B cell (primary cell): ENCODE results near the gene BLM. TPM values are rescaled to one million over a fixed set of nuclear protein-coding genes. Genes with fewer than 3 reads are reported as not detected.

Experiments used
- ATAC-seq: fragments of 200-7000 bp; cut with Tn5 transposase; one replicate; pipeline ENCODE4 v1.10.0; 2021; ENCODE audit warnings: low read depth, mild to moderate bottlenecking, moderate number of reproducible peaks, moderate library complexity
- CTCF ChIA-PET: fragments of 350-600 bp; sonication (Branson Sonifier 250); formaldehyde crosslinking; loops from one replicate; lab custom pipeline; 2021; ENCODE audit warnings: antibody characterized with exemption, inconsistent platforms; lab: Charles Lee
- POLR2A ChIA-PET: fragments of 350-600 bp; sonication (Branson Sonifier 250); formaldehyde crosslinking; loops from one replicate; lab custom pipeline; 2021; ENCODE audit warnings: antibody characterized with exemption; lab: Charles Lee
- DNase-seq: peaks from one replicate; pipeline ENCODE4 v3.0.0; 2013
- H2AFZ ChIP-seq: 2 replicates; pipeline ENCODE4 v1.6.1; 2012; ENCODE audit warnings: mild to moderate bottlenecking, low read depth, low read length; ENCODE audit not compliant: insufficient read depth, poor library complexity, severe bottlenecking
- H3K27ac ChIP-seq, 2 donors: 1 replicate in 1 of 2; 2 replicates in 1 of 2; pipeline ENCODE4 v1.5.1; 2012 to 2013; ENCODE audit warnings: low read length in 2 of 2, mild to moderate bottlenecking in 2 of 2, moderate library complexity in 1 of 2
- H3K27me3 ChIP-seq, 4 experiments: fragments of 200-600 bp in 1 of 4; sonication (generic) in 1 of 4; replicated peaks in 1 of 4; 1 replicate in 2 of 4; 2 replicates in 2 of 4; pipeline versions ENCODE4 v1.6.1 to v1.7.0; 2013 to 2016; ENCODE audit warnings: low read length in 3 of 4, mild to moderate bottlenecking in 2 of 4, mixed read lengths in 1 of 4, moderate library complexity in 1 of 4; ENCODE audit not compliant: insufficient read depth in 4 of 4, control insufficient read depth in 3 of 4; ENCODE audit errors: control extremely low read depth in 1 of 4
- H3K36me3 ChIP-seq, 2 experiments: replicated peaks in 1 of 2; 1 replicate in 1 of 2; 2 replicates in 1 of 2; pipeline versions ENCODE4 v1.6.1 to v1.7.1; 2013; ENCODE audit warnings: low read length in 1 of 2; ENCODE audit not compliant: insufficient read depth in 2 of 2, control insufficient read depth in 1 of 2; ENCODE audit errors: control extremely low read depth in 1 of 2, extremely low read depth in 1 of 2
- H3K4me1 ChIP-seq, 2 donors: fragments of 200-600 bp in 1 of 2; sonication (generic) in 1 of 2; 1 replicate in 1 of 2; 2 replicates in 1 of 2; pipeline versions ENCODE4 v1.5.1 to v1.6.1; 2013 to 2017; ENCODE audit warnings: low read length in 2 of 2; ENCODE audit not compliant: control insufficient read depth in 2 of 2, insufficient read depth in 2 of 2
- H3K4me2 ChIP-seq: replicated peaks from 2 replicates; pipeline ENCODE3; 2012; ENCODE audit warnings: mild to moderate bottlenecking, low read depth, low read length; ENCODE audit not compliant: poor library complexity, severe bottlenecking
- H3K4me3 ChIP-seq, 5 experiments: fragments of 200-600 bp in 1 of 5; sonication (generic) in 1 of 5; 1 replicate in 3 of 5; 2 replicates in 2 of 5; pipeline versions ENCODE4 v1.5.1 to v1.7.0; 2011 to 2016; ENCODE audit warnings: low read length in 4 of 5, mild to moderate bottlenecking in 4 of 5, low read depth in 2 of 5, control low read depth in 1 of 5, moderate library complexity in 1 of 5; ENCODE audit not compliant: insufficient read depth in 1 of 5; ENCODE audit errors: control extremely low read depth in 1 of 5, extremely low read depth in 1 of 5
- H3K79me2 ChIP-seq: fragments of 200-600 bp; sonication (generic); one replicate; pipeline ENCODE4 v1.6.0; 2016; ENCODE audit warnings: low read length; ENCODE audit not compliant: control insufficient read depth, insufficient read depth
- H3K9ac ChIP-seq: fragments of 200-600 bp; sonication (generic); 2 replicates; pipeline ENCODE4 v1.6.1; 2017; ENCODE audit warnings: mild to moderate bottlenecking, low read length, moderate library complexity
- H3K9me3 ChIP-seq, 3 donors: one replicate each; pipeline versions ENCODE4 v1.6.1 to v1.7.1; 2013; ENCODE audit warnings: low read length in 2 of 3; ENCODE audit not compliant: control insufficient read depth in 2 of 3, insufficient read depth in 1 of 3; ENCODE audit errors: control extremely low read depth in 1 of 3
- H4K20me1 ChIP-seq: 2 replicates; pipeline ENCODE4 v1.6.0; 2012; ENCODE audit warnings: mild to moderate bottlenecking, low read length; ENCODE audit not compliant: insufficient read depth, control insufficient read depth, poor library complexity, severe bottlenecking
- H3K27ac Mint-ChIP-seq: one replicate; pipeline ENCODE4 v1.8.0; 2021; ENCODE audit warnings: mixed read lengths
- H3K27me3 Mint-ChIP-seq: one replicate; pipeline ENCODE4 v1.8.0; 2021; ENCODE audit warnings: mixed read lengths
- H3K4me1 Mint-ChIP-seq: one replicate; pipeline ENCODE4 v1.8.0; 2021; ENCODE audit warnings: mixed read lengths
- H3K4me3 Mint-ChIP-seq: one replicate; pipeline ENCODE4 v1.8.0; 2021; ENCODE audit warnings: mixed read lengths
- H3K9me3 Mint-ChIP-seq: one replicate; pipeline ENCODE4 v1.8.0; 2022; ENCODE audit warnings: mixed read lengths; ENCODE audit not compliant: insufficient read depth
- EZH2 ChIP-seq: IDR thresholded peaks from 2 replicates; pipeline ENCODE4 v1.6.1; 2012; ENCODE audit warnings: borderline replicate concordance, low read depth, mild to moderate bottlenecking, moderate library complexity, low read length; ENCODE audit not compliant: insufficient read depth, poor library complexity, severe bottlenecking
- WGBS: methylation state at CpG from one replicate; pipeline ENCODE4 v1.1.5; 2013; ENCODE audit warnings: missing lambda C conversion rate; ENCODE audit not compliant: insufficient coverage; 5-methylcytosine and 5-hydroxymethylcytosine counted together
- intact Hi-C: fragments of 100-400 bp; cut with micrococcal nuclease; formaldehyde crosslinking; loops from one replicate; pipeline ENCODE4 v1.10.0; 2022
- polyA plus RNA-seq: library from polyadenylated mRNA; depleted of rRNA; stranded (reverse); fragments of >200 nt; gene quantifications from 2 replicates; pipeline ENCODE4 v1.2.3, GENCODE V29; 2012
- total RNA-seq, 2 donors: library from RNA; stranded (reverse); fragments of 120-200 nt in 1 of 2; gene quantifications; 1 replicate in 1 of 2; 2 replicates in 1 of 2; pipeline versions ENCODE4 v1.2.3 to v1.2.4, GENCODE V29; 2013 to 2022
- TF ChIP-seq, protein P1 (sequence below): fragments of 200-600 bp; IDR thresholded peaks from one replicate; pipeline ENCODE4 v1.8.0; 2022; ENCODE audit warnings: antibody characterized with exemption, mild to moderate bottlenecking

Gene BLM
- total and polyA plus RNA-seq, 2 donors (not counting 1 experiment from before 2014, with no cell fraction given), result 5.2 to 17.4 TPM

DNA sequence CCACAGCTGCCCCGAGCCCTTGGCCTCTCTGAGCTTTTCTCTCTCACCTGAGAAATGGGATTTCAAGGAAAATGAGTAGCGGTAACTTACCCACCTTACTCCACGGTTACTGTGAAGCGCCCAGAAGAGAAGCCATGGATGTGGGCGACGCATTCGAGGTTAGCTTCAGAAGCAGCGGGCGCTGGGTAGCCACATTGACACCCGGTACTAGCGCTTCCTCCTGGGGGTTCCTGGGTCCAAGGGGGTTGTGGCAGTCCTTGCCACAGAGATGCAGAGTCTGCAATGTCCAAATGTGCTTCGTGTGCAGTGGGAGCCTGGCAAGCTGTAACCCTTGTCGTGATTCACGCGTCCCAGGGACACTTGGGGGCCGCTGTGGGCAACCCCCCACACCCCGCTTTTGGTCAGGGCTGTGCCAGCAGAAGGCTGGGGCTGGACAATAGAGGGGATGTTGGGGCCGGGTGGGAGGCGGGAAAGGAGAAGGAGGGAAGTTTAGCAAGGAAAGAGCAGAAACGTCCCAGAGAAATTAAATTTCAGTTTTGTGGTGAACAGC is 109.8 kb downstream of the BLM start:
- intact Hi-C loops, result no loop called here
- Histone ChIP-seq H3K4me2 (no peak overlapping the region), H3K9ac (no peak overlapping the region), H3K36me3 (no peaks in the 10 kb centered on the region), H3K4me1 (peaks cover 21 to 27% of the 10 kb centered on the region in 2 donors), H3K9me3 (peaks cover 0 to 12% (median 0%) of the 10 kb centered on the region in 3 donors), H3K27ac (no peak overlapping the region), H3K79me2 (no peaks in the 10 kb centered on the region), H4K20me1 (no peaks in the 10 kb centered on the region), H2AFZ (no peak overlapping the region), H3K4me3 (no peak overlapping the region), H3K27me3 (no peaks in the 10 kb centered on the region)
- Mint-ChIP-seq H3K27ac (no peak overlapping the region), H3K4me3 (no peak overlapping the region), H3K9me3 (no peaks in the 10 kb centered on the region), H3K4me1 (peaks cover 27% of the 10 kb centered on the region), H3K27me3 (peaks cover 3% of the 10 kb centered on the region)
- TF ChIP-seq, protein P1, sequence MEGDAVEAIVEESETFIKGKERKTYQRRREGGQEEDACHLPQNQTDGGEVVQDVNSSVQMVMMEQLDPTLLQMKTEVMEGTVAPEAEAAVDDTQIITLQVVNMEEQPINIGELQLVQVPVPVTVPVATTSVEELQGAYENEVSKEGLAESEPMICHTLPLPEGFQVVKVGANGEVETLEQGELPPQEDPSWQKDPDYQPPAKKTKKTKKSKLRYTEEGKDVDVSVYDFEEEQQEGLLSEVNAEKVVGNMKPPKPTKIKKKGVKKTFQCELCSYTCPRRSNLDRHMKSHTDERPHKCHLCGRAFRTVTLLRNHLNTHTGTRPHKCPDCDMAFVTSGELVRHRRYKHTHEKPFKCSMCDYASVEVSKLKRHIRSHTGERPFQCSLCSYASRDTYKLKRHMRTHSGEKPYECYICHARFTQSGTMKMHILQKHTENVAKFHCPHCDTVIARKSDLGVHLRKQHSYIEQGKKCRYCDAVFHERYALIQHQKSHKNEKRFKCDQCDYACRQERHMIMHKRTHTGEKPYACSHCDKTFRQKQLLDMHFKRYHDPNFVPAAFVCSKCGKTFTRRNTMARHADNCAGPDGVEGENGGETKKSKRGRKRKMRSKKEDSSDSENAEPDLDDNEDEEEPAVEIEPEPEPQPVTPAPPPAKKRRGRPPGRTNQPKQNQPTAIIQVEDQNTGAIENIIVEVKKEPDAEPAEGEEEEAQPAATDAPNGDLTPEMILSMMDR, result no peak
- TF ChIP-seq EZH2, result no peak
- 93% methylated on average over 16 of the region's 20 CpGs for WGBS
- ATAC-seq (no peak), DNase-seq (no peak)
- POLR2A ChIA-PET, result no interaction called here
- CTCF ChIA-PET, result interaction anchor here (0.8 to 2.0 kb wide), 4 partner anchors 9 to 106 kb away, joined by 4 to 9 read pairs (median 4); partner anchors contain the start of gene HDDC3

DNA sequence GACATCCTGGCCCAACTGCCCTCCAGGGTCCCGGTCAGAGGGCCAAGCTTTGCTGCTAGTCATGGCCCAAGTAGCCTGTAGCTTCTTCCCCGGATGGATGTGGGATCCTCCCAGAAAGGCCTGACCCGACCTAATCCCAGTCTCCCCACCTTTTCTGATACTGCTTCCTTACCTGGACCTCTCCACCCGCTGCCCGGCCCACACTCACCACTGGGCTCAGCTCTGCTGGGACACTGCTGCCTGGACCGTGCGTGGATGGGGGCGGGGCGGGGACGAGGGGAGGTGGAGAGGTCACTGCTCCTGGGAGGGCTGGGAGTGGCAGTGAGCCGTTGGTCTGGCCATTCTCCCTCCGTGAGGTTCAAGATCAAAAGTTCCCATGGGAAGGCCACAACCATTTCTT is 111.0 kb downstream of the BLM start:
- H3K9me3 Mint-ChIP-seq, result no peaks in the 10 kb centered on the region
- no peak for ATAC-seq

More for the DNA sequence above, 111.0 kb downstream of the BLM start:
- Histone ChIP-seq H3K79me2 (no peaks in the 10 kb centered on the region), H3K9me3 (peaks cover 0 to 12% (median 0%) of the 10 kb centered on the region in 3 donors), H3K4me2 (no peak overlapping the region), H3K9ac (no peak overlapping the region), H3K4me3 (no peak overlapping the region), H3K27me3 (no peaks in the 10 kb centered on the region), H3K27ac (no peak overlapping the region), H3K4me1 (peaks cover 21 to 27% of the 10 kb centered on the region in 2 donors), H2AFZ (no peak overlapping the region), H4K20me1 (no peaks in the 10 kb centered on the region), H3K36me3 (no peaks in the 10 kb centered on the region)
- Mint-ChIP-seq H3K27ac (no peak overlapping the region), H3K4me1 (peaks cover 27% of the 10 kb centered on the region), H3K27me3 (peaks cover 3% of the 10 kb centered on the region), H3K4me3 (no peak overlapping the region)
- POLR2A ChIA-PET, result interaction anchor here (0.7 kb wide), 1 partner anchor 40 kb away, joined by 3 read pairs; the partner anchor contains the start of gene FURIN
- no peak for DNase-seq
- intact Hi-C loops, result no loop called here
- 98% methylated on average over 11 of the region's 12 CpGs for WGBS
- TF ChIP-seq, protein P1, result no peak
- TF ChIP-seq EZH2, result no peak
- CTCF ChIA-PET, result interaction anchor here (0.8 kb wide), 1 partner anchor 180 kb away, joined by 3 read pairs; no protein-coding TSS in a partner anchor
